ENCODE measurements around the gene STAT2. TPM values are rescaled to one million over a fixed set of nuclear protein-coding genes. Genes with fewer than 3 reads are reported as not detected.

Gene STAT2
- total and polyA plus RNA-seq, 10 of the 15 experiments (the other 5 are each of a cell fraction or from before 2014, with no cell fraction given) = 16.9 to 106 (median 77.9) TPM

- no peak for TF ChIP-seq FOS (IDR thresholded peaks at IDR 0.05; ENCODE audit: borderline replicate concordance, extremely low read depth, insufficient read length)
- peak; percentile 71 for TF ChIP-seq CREB1 (IDR thresholded peaks at IDR 0.05; ENCODE audit: low read depth)
- no peak for TF ChIP-seq ASH2L (IDR thresholded peaks at IDR 0.05; ENCODE audit: borderline replicate concordance, low read depth)
- no peak for TF ChIP-seq MEF2A (IDR thresholded peaks at IDR 0.05; ENCODE audit: insufficient read depth, low read depth, low read length)
- peak; percentile 42 for TF ChIP-seq SMAD1 (IDR thresholded peaks at IDR 0.05; ENCODE audit: low read depth, partially characterized antibody)
- no peak for TF ChIP-seq MYB (IDR thresholded peaks at IDR 0.05; ENCODE audit: borderline replicate concordance, low read depth, low read length)
- peak; percentile 82 for TF ChIP-seq ATF7 (IDR thresholded peaks at IDR 0.05; ENCODE audit: low read depth)
- no peak for TF ChIP-seq USF2 (IDR thresholded peaks at IDR 0.05; ENCODE audit: borderline replicate concordance, low read depth, low read length)
- TF ChIP-seq KAT2A (conservative IDR thresholded peaks at IDR 0.05; ENCODE audit: control insufficient read depth, low read depth, low read length) = no peak
- no peak for TF ChIP-seq BCLAF1 (IDR thresholded peaks at IDR 0.05)
- peak; percentile 69 for TF ChIP-seq RAD51 (IDR thresholded peaks at IDR 0.05)
- TF ChIP-seq NKRF (conservative IDR thresholded peaks at IDR 0.05) = peak; percentile 78; the same call in 1 of the 2 replicates
- peak; percentile 79 for TF ChIP-seq PBX3 (IDR thresholded peaks at IDR 0.05; ENCODE audit: insufficient replicate concordance, low read depth, low read length)
- 0 out of 2 replicates have a peak, but pooled peaks have one; percentile 10 for TF ChIP-seq SMC3 (IDR thresholded peaks at IDR 0.05; ENCODE audit: borderline replicate concordance, low read length)
- TF ChIP-seq SUZ12 (IDR thresholded peaks at IDR 0.05; ENCODE audit: unreplicated experiment) = no peak
- TF ChIP-seq E2F4 (IDR thresholded peaks at IDR 0.05; ENCODE audit: low read depth, low read length) = peak; percentile 41; the same call in 1 of the 2 replicates
- peak; percentile 55 for TF ChIP-seq NR2F1 (conservative IDR thresholded peaks at IDR 0.05)
- TF ChIP-seq KDM1A (IDR thresholded peaks at IDR 0.05; ENCODE audit: borderline replicate concordance) = no peak
Observed at GRCh38 chr12:56359851-56360767, at the start of gene STAT2 (continued).

Measured in GM12878 (cell line).